Mesenchymal stem cell (in vitro differentiated cells and primary cell): ENCODE measurements around the gene GCK.
"Not testable (repeated sequence)": the region's sequence is repeated elsewhere in the genome, so short reads cannot be mapped to it uniquely, and the experiment has no call there.

Source experiments
- DNase-seq: peaks from one replicate; pipeline ENCODE4 v3.0.0-alpha.2; 2013
- H2AFZ ChIP-seq: one replicate; pipeline ENCODE4 v1.6.1; 2013; ENCODE audit warnings: low read depth, mild to moderate bottlenecking, control low read depth, inconsistent platforms, low read length, moderate library complexity
- H2AK5ac ChIP-seq: 2 replicates; pipeline ENCODE4 v1.6.1; 2013; ENCODE audit warnings: low read length, moderate library complexity, mild to moderate bottlenecking, inconsistent platforms; ENCODE audit not compliant: severe bottlenecking
- H2BK120ac ChIP-seq: one replicate; pipeline ENCODE4 v1.6.1; 2013; ENCODE audit warnings: low read depth, mild to moderate bottlenecking, inconsistent platforms, low read length, moderate library complexity
- H2BK12ac ChIP-seq, 2 experiments: one replicate each; pipeline ENCODE4 v1.6.1; 2013; ENCODE audit warnings: inconsistent platforms in 2 of 2, low read length in 2 of 2, mild to moderate bottlenecking in 2 of 2, moderate library complexity in 2 of 2, control low read depth in 1 of 2
- H2BK15ac ChIP-seq: one replicate; pipeline ENCODE4 v1.6.1; 2013; ENCODE audit warnings: mild to moderate bottlenecking, low read depth, inconsistent platforms; ENCODE audit not compliant: poor library complexity, severe bottlenecking
- H2BK5ac ChIP-seq: 2 replicates; pipeline ENCODE4 v1.6.1; 2013; ENCODE audit warnings: low read depth, mild to moderate bottlenecking, low read length, control low read depth, inconsistent platforms; ENCODE audit not compliant: poor library complexity, severe bottlenecking
- H3K14ac ChIP-seq, 2 experiments: one replicate each; pipeline ENCODE4 v1.6.1; 2013; ENCODE audit warnings: inconsistent platforms in 2 of 2, low read length in 2 of 2, control low read depth in 1 of 2, mild to moderate bottlenecking in 1 of 2, moderate library complexity in 1 of 2
- H3K18ac ChIP-seq, 2 experiments: one replicate each; pipeline ENCODE4 v1.6.1; 2013; ENCODE audit warnings: inconsistent platforms in 2 of 2, low read length in 2 of 2, control low read depth in 1 of 2, low read depth in 1 of 2, mild to moderate bottlenecking in 1 of 2
- H3K23ac ChIP-seq, 2 experiments: one replicate each; pipeline ENCODE4 v1.6.1; 2013; ENCODE audit warnings: inconsistent platforms in 2 of 2, low read length in 2 of 2, mild to moderate bottlenecking in 2 of 2, moderate library complexity in 2 of 2, control low read depth in 1 of 2
- H3K27ac ChIP-seq: 2 replicates; pipeline ENCODE4 v1.5.1; 2013; ENCODE audit warnings: mild to moderate bottlenecking, moderate library complexity, low read length, control low read depth, inconsistent platforms; ENCODE audit not compliant: poor library complexity, severe bottlenecking
- H3K27me3 ChIP-seq, 2 experiments: 2 replicates each; pipeline versions ENCODE4 v1.6.1 to v1.7.0; 2013; ENCODE audit warnings: low read length in 2 of 2, mild to moderate bottlenecking in 2 of 2, moderate library complexity in 2 of 2, control low read depth in 1 of 2, inconsistent platforms in 1 of 2; ENCODE audit not compliant: control insufficient read depth in 1 of 2, insufficient read depth in 1 of 2
- H3K36me3 ChIP-seq, 2 experiments: 2 replicates each; pipeline versions ENCODE4 v1.6.1 to v1.7.0; 2013; ENCODE audit warnings: low read length in 2 of 2, control low read depth in 1 of 2, inconsistent platforms in 1 of 2, low read depth in 1 of 2, mild to moderate bottlenecking in 1 of 2; ENCODE audit not compliant: insufficient read depth in 2 of 2, control insufficient read depth in 1 of 2
- H3K4ac ChIP-seq, 2 experiments: one replicate each; pipeline ENCODE4 v1.6.1; 2013; ENCODE audit warnings: inconsistent platforms in 2 of 2, low read length in 2 of 2, mild to moderate bottlenecking in 2 of 2, moderate library complexity in 2 of 2, control low read depth in 1 of 2, low read depth in 1 of 2
- H3K4me1 ChIP-seq: 2 replicates; pipeline ENCODE4 v1.6.1; 2013; ENCODE audit warnings: low read depth, low read length, control low read depth; ENCODE audit not compliant: control insufficient read depth, insufficient read depth
- H3K4me2 ChIP-seq: 2 replicates; pipeline ENCODE4 v1.6.1; 2013; ENCODE audit warnings: low read length, mild to moderate bottlenecking, inconsistent platforms; ENCODE audit not compliant: poor library complexity, severe bottlenecking
- H3K4me3 ChIP-seq, 2 experiments: 2 replicates each; pipeline versions ENCODE4 v1.5.1 to v1.7.0; 2013; ENCODE audit warnings: low read length in 2 of 2, mild to moderate bottlenecking in 2 of 2, control low read depth in 1 of 2, low read depth in 1 of 2; ENCODE audit not compliant: insufficient read depth in 1 of 2
- H3K79me1 ChIP-seq: replicated peaks from 2 replicates; pipeline ENCODE4 v1.6.1; 2013; ENCODE audit warnings: mild to moderate bottlenecking, control low read depth, low read length, inconsistent platforms; ENCODE audit not compliant: poor library complexity, severe bottlenecking
- H3K9ac ChIP-seq: 2 replicates; pipeline ENCODE4 v1.7.0; 2013; ENCODE audit warnings: mild to moderate bottlenecking, low read length, moderate library complexity
- H3K9me3 ChIP-seq: 2 replicates; pipeline ENCODE4 v1.7.0; 2013; ENCODE audit warnings: mild to moderate bottlenecking, low read length; ENCODE audit not compliant: control insufficient read depth
- H4K8ac ChIP-seq: one replicate; pipeline ENCODE4 v1.6.1; 2013; ENCODE audit warnings: inconsistent platforms, mild to moderate bottlenecking, low read length, moderate library complexity
- H4K91ac ChIP-seq: one replicate; pipeline ENCODE4 v1.6.1; 2013; ENCODE audit warnings: mild to moderate bottlenecking, low read length, inconsistent platforms
- WGBS: methylation state at CpG from one replicate; pipeline ENCODE4 v1.1.7; 2013; ENCODE audit warnings: mixed read lengths; 5-methylcytosine and 5-hydroxymethylcytosine counted together

Gene GCK

DNA sequence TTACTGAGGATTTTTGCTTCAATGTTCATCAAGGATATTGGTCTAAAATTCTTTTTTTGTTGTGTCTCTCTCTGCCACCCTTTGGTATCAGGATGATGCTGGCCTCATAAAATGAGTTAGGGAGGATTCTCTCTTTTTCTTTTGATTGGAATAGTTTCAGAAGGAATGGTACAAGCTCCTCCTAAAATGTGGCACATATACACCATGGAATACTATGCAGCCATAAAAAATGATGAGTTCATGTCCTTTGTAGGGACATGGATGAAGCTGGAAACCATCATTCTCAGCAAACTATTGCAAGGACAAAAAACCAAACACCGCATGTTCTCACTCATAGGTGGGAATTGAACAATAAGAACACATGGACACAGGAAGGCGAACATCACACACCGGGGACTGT is 10.9 kb upstream of the GCK start:
- not testable (repeated sequence) for H3K4me1 ChIP-seq, H2BK12ac ChIP-seq, H3K79me1 ChIP-seq, H4K91ac ChIP-seq, H3K9me3 ChIP-seq, DNase-seq, H2BK120ac ChIP-seq, H3K4me2 ChIP-seq, H2AK5ac ChIP-seq, H3K4me3 ChIP-seq, H3K18ac ChIP-seq, H3K9ac ChIP-seq, H4K8ac ChIP-seq, H3K23ac ChIP-seq, H2AFZ ChIP-seq, H3K27ac ChIP-seq, H2BK15ac ChIP-seq, H3K14ac ChIP-seq, H2BK5ac ChIP-seq, H3K4ac ChIP-seq, H3K27me3 ChIP-seq
- H3K36me3 ChIP-seq: peaks cover 5 to 15% of the 10 kb centered on the region in 2 experiments
- no CpG with 5 or more reads among the region's 3 CpGs for WGBS

DNA sequence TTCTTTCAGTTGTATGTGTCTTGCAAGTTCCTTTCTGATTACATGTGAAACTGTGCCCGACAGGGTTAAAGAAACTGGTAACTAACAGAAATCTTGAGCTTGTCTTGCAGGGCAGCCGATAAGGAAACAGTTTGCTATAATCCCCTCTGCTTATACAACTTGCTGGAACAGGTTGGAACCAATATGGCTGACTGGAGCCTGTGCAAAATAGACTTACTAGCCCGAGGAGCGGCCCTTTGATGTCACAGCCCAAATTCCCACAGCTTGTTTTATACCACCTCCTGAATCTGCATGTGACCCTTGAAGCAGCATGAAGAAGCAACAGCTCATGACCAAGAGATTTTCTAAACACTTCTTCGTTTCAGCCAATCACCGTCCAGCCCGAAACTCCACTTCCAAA is 8.2 kb upstream of the GCK start:
- Histone ChIP-seq H3K4me3 (no peak overlapping the region), H3K36me3 (no peaks in the 10 kb centered on the region), H3K4me1 (peaks cover 7% of the 10 kb centered on the region), H3K27me3 (peaks cover 0 to 10% of the 10 kb centered on the region in 2 experiments), H3K18ac (no peak overlapping the region), H4K8ac (no peak overlapping the region), H2BK15ac (no peak overlapping the region), H4K91ac (no peak overlapping the region), H3K4me2 (no peak overlapping the region), H2BK12ac (no peak overlapping the region), H3K14ac (no peak overlapping the region), H2AK5ac (no peak overlapping the region), H3K79me1 (no peaks in the 10 kb centered on the region), H2BK120ac (no peak overlapping the region), H3K27ac (no peak overlapping the region), H3K23ac (no peak overlapping the region), H2BK5ac (no peak overlapping the region), H2AFZ (no peak overlapping the region), H3K9me3 (no peaks in the 10 kb centered on the region), H3K9ac (no peak overlapping the region), H3K4ac (no peak overlapping the region)
- 89% methylated on average over 7 of the region's 7 CpGs for WGBS
- no peak for DNase-seq

DNA sequence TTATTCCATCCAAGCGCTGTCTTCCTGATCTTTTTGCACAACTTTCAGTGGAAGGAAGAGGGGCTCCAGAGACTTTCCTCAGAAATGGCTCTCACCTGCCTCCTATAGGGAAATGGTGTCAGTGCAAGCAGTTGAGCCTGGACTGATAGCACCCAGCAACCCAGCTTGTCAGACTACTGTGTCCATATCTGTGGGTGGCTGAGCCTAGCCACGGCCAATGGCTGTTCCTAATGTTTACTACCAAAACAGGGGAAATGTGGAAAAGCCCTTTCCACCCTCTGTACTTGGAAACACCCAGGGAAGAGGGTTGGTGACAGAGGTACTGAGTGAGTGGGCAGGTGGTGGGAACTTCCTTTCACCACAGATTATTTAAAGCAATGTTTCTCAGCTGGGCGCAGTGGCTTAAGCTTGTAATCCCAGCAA is 7.2 kb upstream of the GCK start:
- Histone ChIP-seq H3K9me3 (no peaks in the 10 kb centered on the region), H4K8ac (no peak overlapping the region), H2BK5ac (no peak overlapping the region), H3K27ac (no peak overlapping the region), H3K79me1 (no peaks in the 10 kb centered on the region), H2BK120ac (no peak overlapping the region), H2AFZ (no peak overlapping the region), H3K4ac (no peak overlapping the region), H3K18ac (no peak overlapping the region), H3K23ac (no peak overlapping the region), H3K27me3 (peaks cover 4 to 10% of the 10 kb centered on the region in 2 experiments), H3K4me3 (no peak overlapping the region), H3K14ac (no peak overlapping the region), H3K36me3 (no peaks in the 10 kb centered on the region), H2BK15ac (no peak overlapping the region), H2BK12ac (no peak overlapping the region), H4K91ac (no peak overlapping the region), H2AK5ac (no peak overlapping the region), H3K9ac (peak overlapping the region; percentile 26), H3K4me2 (no peak overlapping the region), H3K4me1 (peaks cover 10% of the 10 kb centered on the region)
- peak; percentile 69 for DNase-seq
- 74% methylated on average over 2 of the region's 3 CpGs for WGBS

DNA sequence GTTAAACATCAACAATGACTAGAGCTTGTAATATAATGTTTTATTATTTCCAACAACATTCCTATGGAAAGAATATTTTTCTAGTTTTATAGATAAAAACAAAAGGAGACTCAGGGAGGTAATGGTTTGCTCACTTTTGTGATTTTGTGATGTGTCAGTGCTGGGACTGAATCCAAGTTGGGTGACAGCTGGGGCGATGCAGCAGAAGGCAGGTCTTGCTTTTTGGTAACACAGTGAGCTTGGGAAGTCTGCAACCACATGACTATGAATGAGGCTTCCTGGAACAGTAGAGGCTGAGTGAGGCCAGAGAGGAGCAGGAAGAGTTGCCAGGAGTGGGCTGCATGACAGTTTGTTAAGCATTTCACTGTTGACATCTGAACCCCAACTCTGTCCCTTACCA is 6.7 kb upstream of the GCK start:
- H2BK15ac ChIP-seq: no peak overlapping the region
- no peaks in the 10 kb centered on the region for H3K9me3 ChIP-seq
- no peak overlapping the region for H2BK120ac ChIP-seq
- no peaks in the 10 kb centered on the region for H3K79me1 ChIP-seq
- H2AK5ac ChIP-seq: peak overlapping the region; percentile 29
- no peak overlapping the region for H3K4ac ChIP-seq
- peaks cover 10% of the 10 kb centered on the region for H3K4me1 ChIP-seq
- H2BK12ac ChIP-seq: no peak overlapping the region
- H4K8ac ChIP-seq: peak overlapping the region; percentile 37
- H3K9ac ChIP-seq: peak overlapping the region; percentile 26
- 79% methylated on average over 1 of the region's 1 CpG for WGBS
- H3K36me3 ChIP-seq: no peaks in the 10 kb centered on the region
- H3K23ac ChIP-seq: no peak overlapping the region
- peak overlapping the region; percentile 56 for H4K91ac ChIP-seq
- no peak overlapping the region for H3K18ac ChIP-seq
- H3K4me2 ChIP-seq: no peak overlapping the region
- no peak overlapping the region for H3K14ac ChIP-seq
- H2AFZ ChIP-seq: no peak overlapping the region
- DNase-seq: no peak
- no peak overlapping the region for H3K27ac ChIP-seq
- H2BK5ac ChIP-seq: no peak overlapping the region
- H3K27me3 ChIP-seq: peaks cover 4 to 10% of the 10 kb centered on the region in 2 experiments
- no peak overlapping the region for H3K4me3 ChIP-seq
